ENCODE results near the gene DDX4.

DNA sequence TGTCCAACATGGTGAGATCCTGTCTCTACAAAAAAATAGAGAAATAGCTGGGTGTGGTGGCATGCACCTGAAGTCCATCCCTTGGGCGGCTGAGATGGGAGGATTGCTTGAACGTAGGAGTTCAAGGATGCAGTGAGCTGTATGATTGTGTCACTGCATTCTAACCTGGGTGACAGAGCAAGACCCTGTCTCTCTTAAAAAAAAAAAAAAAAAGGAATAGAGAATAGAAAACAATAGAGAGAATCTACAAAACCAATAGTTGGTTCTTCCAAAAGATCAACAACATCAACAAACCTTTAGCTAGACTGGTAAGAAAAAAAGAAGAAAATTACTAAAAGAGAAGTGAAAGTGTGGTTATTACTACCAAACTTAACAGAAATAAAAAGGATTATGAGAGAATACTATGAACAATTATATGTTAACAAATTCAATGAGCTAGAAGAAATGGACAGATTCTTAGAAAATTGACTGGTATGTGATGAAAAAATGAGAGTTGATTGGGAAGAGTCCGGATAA is 17.6 kb upstream of the DDX4 start:
- TF ChIP-seq POLR2A (IDR thresholded peaks at IDR 0.05) = no peak
- no peak for TF ChIP-seq CTCF (IDR thresholded peaks at IDR 0.05)

Measured in tibial nerve (tissue), 3 donors.